Endothelial cell of umbilical vein (primary cell): Measurements from ENCODE around the gene C17orf114.

ENCODE experiments used
- BruUV-seq: library from RNA; stranded (reverse); fragments of 400-500 nt; replicated peaks from 2 replicates; lab custom pipeline; 2021; lab: Mats Ljungman, UMichigan
- CTCF ChIA-PET: fragments of 300-600, 350-600 bp; sonication (Branson Sonifier 250); formaldehyde crosslinking; loops from one replicate; lab custom pipeline; 2021; ENCODE audit warnings: antibody characterized with exemption, inconsistent platforms; lab: Charles Lee
- POLR2A ChIA-PET: fragments of 300-600, 350-600 bp; sonication (Branson Sonifier 250); formaldehyde crosslinking; loops from one replicate; lab custom pipeline; 2021; ENCODE audit warnings: antibody characterized with exemption, inconsistent platforms; lab: Charles Lee
- DNase-seq: peaks from one replicate; pipeline ENCODE4 v3.0.0-alpha.2; 2011; ENCODE audit warnings: low read depth, low spot score
- FAIRE-seq: peaks from 2 replicates; lab custom pipeline; 2011; peaks lifted over from hg19 to GRCh38; lab: Jason Lieb, UNC
- H2AFZ ChIP-seq: 2 replicates; pipeline ENCODE4 v1.6.0; 2012; ENCODE audit warnings: low read depth, low read length, control low read depth, inconsistent platforms
- H3K27ac ChIP-seq: 2 replicates; pipeline ENCODE4 v1.5.1; 2011; ENCODE audit warnings: low read depth, mild to moderate bottlenecking, control low read depth, low read length, moderate library complexity; ENCODE audit not compliant: insufficient read depth
- H3K27me3 ChIP-seq, 2 experiments: 2 replicates each; pipeline versions ENCODE4 v1.6.0 to v1.6.1; 2011; ENCODE audit warnings: low read length in 2 of 2, mixed read lengths in 1 of 2; ENCODE audit not compliant: control insufficient read depth in 2 of 2, insufficient read depth in 2 of 2
- H3K36me3 ChIP-seq, 2 experiments: 2 replicates in 1 of 2; 3 replicates in 1 of 2; pipeline ENCODE4 v1.5.1; 2011; ENCODE audit warnings: low read length in 2 of 2, mild to moderate bottlenecking in 1 of 2, moderate library complexity in 1 of 2; ENCODE audit not compliant: control insufficient read depth in 2 of 2, insufficient read depth in 2 of 2; ENCODE audit errors: extremely low read depth in 1 of 2
- H3K4me1 ChIP-seq: 3 replicates; pipeline ENCODE4 v1.5.1; 2011; ENCODE audit warnings: mild to moderate bottlenecking, low read length; ENCODE audit not compliant: control insufficient read depth, insufficient read depth; ENCODE audit errors: extremely low read depth
- H3K4me2 ChIP-seq: 2 replicates; pipeline ENCODE4 v1.6.1; 2011; ENCODE audit warnings: low read length, control low read depth, mixed read lengths; ENCODE audit not compliant: insufficient read depth
- H3K4me3 ChIP-seq, 3 experiments: fragments of 200-600 bp in 1 of 3; sonication (generic), shearing (Covaris generic) in 1 of 3; replicated peaks in 1 of 3; 2 replicates each; pipeline ENCODE4 v1.5.1; 2011 to 2016; ENCODE audit warnings: control low read depth in 3 of 3, low read length in 3 of 3, mild to moderate bottlenecking in 2 of 3, inconsistent platforms in 1 of 3, low read depth in 1 of 3, moderate library complexity in 1 of 3; ENCODE audit not compliant: insufficient read depth in 1 of 3
- H3K79me2 ChIP-seq: 2 replicates; pipeline ENCODE4 v1.6.0; 2012; ENCODE audit warnings: low read length, inconsistent platforms; ENCODE audit not compliant: control insufficient read depth, insufficient read depth
- H3K9ac ChIP-seq: replicated peaks from 2 replicates; pipeline ENCODE3; 2011; ENCODE audit warnings: low read length, control low read depth; ENCODE audit not compliant: insufficient read depth; ENCODE audit errors: extremely low read depth
- H3K9me1 ChIP-seq: replicated peaks from 3 replicates; pipeline ENCODE4 v1.6.0; 2011; ENCODE audit warnings: mild to moderate bottlenecking, low read length; ENCODE audit not compliant: control insufficient read depth, insufficient read depth; ENCODE audit errors: extremely low read depth
- H3K9me3 ChIP-seq: replicated peaks from 2 replicates; pipeline ENCODE4 v1.5.1; 2012; ENCODE audit warnings: low read length, inconsistent platforms; ENCODE audit not compliant: control insufficient read depth, insufficient read depth
- H4K20me1 ChIP-seq: replicated peaks from 2 replicates; pipeline ENCODE3; 2011; ENCODE audit warnings: mild to moderate bottlenecking, low read length; ENCODE audit not compliant: control insufficient read depth, insufficient read depth; ENCODE audit errors: extremely low read depth
- CTCF ChIP-seq, 2 donors: IDR thresholded peaks; 1 replicate in 1 of 2; 2 replicates in 1 of 2; pipeline ENCODE4 v1.5.1; 2011; ENCODE audit warnings: low read length in 2 of 2, mild to moderate bottlenecking in 2 of 2, moderate library complexity in 2 of 2, control low read depth in 1 of 2, inconsistent platforms in 1 of 2, low read depth in 1 of 2; ENCODE audit not compliant: insufficient read depth in 1 of 2; ENCODE audit errors: extremely low read depth in 1 of 2
- EZH2 ChIP-seq: IDR thresholded peaks from 2 replicates; pipeline ENCODE4 v1.6.1; 2012; ENCODE audit warnings: borderline replicate concordance, low read depth, mild to moderate bottlenecking, moderate library complexity, low read length, inconsistent platforms; ENCODE audit not compliant: severe bottlenecking
- FOS ChIP-seq: IDR thresholded peaks from 2 replicates; pipeline ENCODE4 v1.6.1; 2011; ENCODE audit warnings: mild to moderate bottlenecking, low read length, moderate library complexity, borderline replicate concordance; ENCODE audit not compliant: insufficient read depth
- GATA2 ChIP-seq: IDR thresholded peaks from 2 replicates; pipeline ENCODE4 v1.7.0; 2011; ENCODE audit warnings: low read depth, mild to moderate bottlenecking, moderate library complexity, mixed read lengths, low read length; ENCODE audit not compliant: insufficient read length, insufficient read depth
- JUN ChIP-seq: IDR thresholded peaks from 2 replicates; pipeline ENCODE4 v1.6.1; 2011; ENCODE audit warnings: borderline replicate concordance, low read depth; ENCODE audit not compliant: insufficient read length, insufficient read depth
- MAX ChIP-seq: IDR thresholded peaks from 2 replicates; pipeline ENCODE4 v1.6.1; 2011; ENCODE audit not compliant: insufficient read depth, insufficient read length
- MYC ChIP-seq: IDR thresholded peaks from one replicate; pipeline ENCODE4 v1.6.1; 2011; ENCODE audit warnings: mild to moderate bottlenecking, low read depth, low read length
- POLR2A ChIP-seq: IDR thresholded peaks from 2 replicates; pipeline ENCODE4 v1.6.1; 2012; ENCODE audit warnings: low read depth, mild to moderate bottlenecking, control low read depth, low read length
- POLR2AphosphoS5 ChIP-seq: IDR thresholded peaks from 2 replicates; pipeline ENCODE4 v1.6.1; 2012; ENCODE audit warnings: low read depth, mild to moderate bottlenecking, control low read depth, low read length, moderate library complexity; ENCODE audit not compliant: insufficient read depth
- dilution Hi-C: fragments of 300-500 bp; cut with MboI; formaldehyde crosslinking; loops from one replicate; pipeline ENCODE4 v1.15.0; 2019; ENCODE audit warnings: low sequenced_read_pairs; ENCODE audit not compliant: extremely low pct_ligation_motif_present
- intact Hi-C: fragments of 100-400 bp; cut with micrococcal nuclease; formaldehyde crosslinking; loops from one replicate; pipeline ENCODE4 v1.10.0; 2022

C17orf114 gene

DNA sequence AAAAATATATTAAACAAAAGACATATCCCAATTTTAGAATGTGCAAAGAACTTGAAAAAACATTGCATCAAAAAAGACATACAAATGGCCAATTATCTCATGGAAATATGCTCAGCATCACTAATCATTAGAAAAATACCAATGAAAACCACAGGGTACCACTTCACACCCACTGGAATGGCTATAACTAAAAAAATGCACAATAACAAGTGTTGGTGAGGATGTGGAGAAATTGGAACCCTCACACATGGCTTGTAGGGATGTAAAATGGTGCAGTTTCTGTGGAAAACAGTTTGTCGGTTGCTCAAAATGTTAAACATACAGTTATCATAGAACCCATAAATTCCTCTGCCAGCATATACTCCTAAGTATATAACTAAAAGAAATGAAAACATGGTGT, 7.0 kb downstream of the C17orf114 start:
- Histone ChIP-seq H3K4me2 (no peak overlapping the region), H3K79me2 (peaks cover 13% of the 10 kb centered on the region), H3K9me1 (no peaks in the 10 kb centered on the region), H3K9ac (no peak overlapping the region), H3K27me3 (no peaks in the 10 kb centered on the region), H3K27ac (no peak overlapping the region), H2AFZ (peak overlapping the region; percentile 69), H3K4me3 (no peak overlapping the region), H3K36me3 (peaks cover 7 to 15% of the 10 kb centered on the region in 2 experiments), H4K20me1 (no peaks in the 10 kb centered on the region), H3K9me3 (no peaks in the 10 kb centered on the region), H3K4me1 (peaks cover 2% of the 10 kb centered on the region)
- ChIA-PET CTCF (no interaction called here), POLR2A (no interaction called here)
- dilution Hi-C loops, result no loop called here
- BruUV-seq, result no TSS peak
- DNase-seq (no peak), FAIRE-seq (no peak)
- intact Hi-C loops, result no loop called here
- TF ChIP-seq CTCF (IDR thresholded peaks at IDR 0.05; ENCODE audit: extremely low read depth in 1 of 2, insufficient read depth in 1 of 2, low read depth in 1 of 2, low read length in 2 of 2) (no peak), MAX (no peak), MYC (no peak), POLR2AphosphoS5 (no peak), GATA2 (no peak), EZH2 (no peak), POLR2A (no peak), JUN (no peak), FOS (no peak)
